GM23338 (cell line): ENCODE data around the gene INPP5D. TPM values are rescaled to one million over a fixed set of nuclear protein-coding genes. Genes with fewer than 3 reads are reported as not detected.

Experiments used
- ATAC-seq: fragments of 200-7000 bp; cut with Tn5 transposase; 3 replicates; pipeline ENCODE4 v1.9.1; 2020
- DNase-seq: peaks from one replicate; pipeline ENCODE4 v3.0.0-alpha.2; 2015; ENCODE audit warnings: low spot score
- H2AFZ ChIP-seq: fragments of 200-600 bp; sonication (generic); 2 replicates; pipeline ENCODE4 v1.8.0; 2016; ENCODE audit warnings: antibody characterized with exemption, mild to moderate bottlenecking, moderate library complexity
- H3F3A ChIP-seq: fragments of 200-600 bp; sonication (generic); replicated peaks from 2 replicates; pipeline ENCODE4 v1.8.0; 2017; ENCODE audit warnings: antibody characterized with exemption, mixed run types, low read depth
- H3K27ac ChIP-seq: fragments of 200-600 bp; sonication (generic); 2 replicates; pipeline ENCODE4 v1.6.1; 2016; ENCODE audit warnings: low read depth
- H3K27me3 ChIP-seq: fragments of 200-600 bp; sonication (generic); 2 replicates; pipeline ENCODE4 v1.8.0; 2016; ENCODE audit warnings: mild to moderate bottlenecking, mixed run types, moderate library complexity; ENCODE audit not compliant: insufficient read depth
- H3K36me3 ChIP-seq: fragments of 200-600 bp; sonication (generic); 2 replicates; pipeline ENCODE4 v1.8.0; 2016; ENCODE audit warnings: mild to moderate bottlenecking; ENCODE audit not compliant: insufficient read depth
- H3K4me1 ChIP-seq: fragments of 200-600 bp; sonication (generic); 2 replicates; pipeline ENCODE4 v1.8.0; 2016; ENCODE audit warnings: mild to moderate bottlenecking, moderate library complexity; ENCODE audit not compliant: insufficient read depth
- H3K4me2 ChIP-seq: fragments of 200-600 bp; sonication (generic); 2 replicates; pipeline ENCODE4 v1.7.1; 2017; ENCODE audit warnings: mixed run types
- H3K4me3 ChIP-seq: fragments of 200-600 bp; sonication (generic); 2 replicates; pipeline ENCODE4 v1.6.1; 2016; ENCODE audit warnings: mixed run types
- H3K79me2 ChIP-seq: fragments of 200-600 bp; sonication (generic); replicated peaks from 2 replicates; pipeline ENCODE4 v1.8.0; 2017; ENCODE audit warnings: mild to moderate bottlenecking; ENCODE audit not compliant: insufficient read depth
- H3K9me2 ChIP-seq: fragments of 200-600 bp; sonication (generic); 2 replicates; pipeline ENCODE4 v1.8.0; 2017; ENCODE audit not compliant: insufficient read depth
- H4K20me1 ChIP-seq: fragments of 200-600 bp; sonication (generic); replicated peaks from 2 replicates; pipeline ENCODE4 v1.8.0; 2017; ENCODE audit warnings: mild to moderate bottlenecking; ENCODE audit not compliant: insufficient read depth
- H3K27ac Mint-ChIP-seq: 2 replicates; pipeline ENCODE4 v1.8.0; 2020; ENCODE audit warnings: inconsistent platforms, mild to moderate bottlenecking, moderate library complexity, mixed read lengths
- H3K27me3 Mint-ChIP-seq: 3 replicates; pipeline ENCODE4 v1.8.0; 2022; ENCODE audit warnings: low read depth, mild to moderate bottlenecking, moderate library complexity, mixed read lengths, inconsistent platforms; ENCODE audit not compliant: insufficient read depth, poor library complexity
- H3K36me3 Mint-ChIP-seq: 3 replicates; pipeline ENCODE4 v1.8.0; 2021; ENCODE audit warnings: low read depth, mild to moderate bottlenecking, inconsistent platforms, moderate library complexity, mixed read lengths
- H3K4me1 Mint-ChIP-seq: 3 replicates; pipeline ENCODE4 v1.8.0; 2020; ENCODE audit warnings: mild to moderate bottlenecking, inconsistent platforms, mixed read lengths
- H3K4me3 Mint-ChIP-seq: 3 replicates; pipeline ENCODE4 v1.8.0; 2021; ENCODE audit warnings: moderate library complexity, mild to moderate bottlenecking, inconsistent platforms, mixed read lengths
- H3K9me3 Mint-ChIP-seq: 3 replicates; pipeline ENCODE4 v1.8.0; 2020; ENCODE audit warnings: moderate library complexity, mild to moderate bottlenecking, inconsistent platforms, mixed read lengths
- CTCF ChIP-seq, 2 experiments: fragments of 200-600 bp in 1 of 2; sonication (generic) in 1 of 2; conservative IDR thresholded peaks; 2 replicates each; pipeline versions ENCODE4 v1.5.1 to v1.6.1; 2016 to 2017; ENCODE audit warnings: antibody characterized with exemption in 2 of 2, low read depth in 2 of 2, mild to moderate bottlenecking in 2 of 2, moderate library complexity in 1 of 2
- ETS1 ChIP-seq: IDR thresholded peaks from 2 replicates; pipeline ENCODE4 v1.6.1; 2016; ENCODE audit warnings: antibody characterized with exemption
- EZH2 ChIP-seq: fragments of 200-600 bp; sonication (generic); IDR thresholded peaks from one replicate; pipeline ENCODE4 v1.8.0; 2017; ENCODE audit warnings: antibody characterized with exemption, mild to moderate bottlenecking, low read depth; ENCODE audit not compliant: unreplicated experiment
- EZH2phosphoT487 ChIP-seq: fragments of 200-600 bp; sonication (generic); IDR thresholded peaks from one replicate; pipeline ENCODE4 v1.8.1; 2018; ENCODE audit warnings: antibody characterized with exemption; ENCODE audit not compliant: unreplicated experiment
- JUNB ChIP-seq: IDR thresholded peaks from one replicate; pipeline ENCODE4 v1.6.1; 2016; ENCODE audit warnings: antibody characterized with exemption; ENCODE audit not compliant: unreplicated experiment
- NANOG ChIP-seq: IDR thresholded peaks from 2 replicates; pipeline ENCODE4 v1.6.1; 2016; ENCODE audit warnings: antibody characterized with exemption, borderline replicate concordance
- POLR2AphosphoS5 ChIP-seq: IDR thresholded peaks from 2 replicates; pipeline ENCODE4 v1.6.1; 2016; ENCODE audit warnings: antibody characterized with exemption, low read depth
- REST ChIP-seq: IDR thresholded peaks from one replicate; pipeline ENCODE4 v1.6.1; 2018; ENCODE audit warnings: antibody characterized with exemption; ENCODE audit not compliant: unreplicated experiment
- STAT1 ChIP-seq: IDR thresholded peaks from one replicate; pipeline ENCODE4 v1.6.1; 2016; ENCODE audit warnings: antibody characterized with exemption; ENCODE audit not compliant: unreplicated experiment
- ZNF114 ChIP-seq: fragments of 250-450 bp; sonication (Bioruptor Pico); IDR thresholded peaks from 2 replicates; pipeline ENCODE4 v1.5.0; 2020; ENCODE audit warnings: mild to moderate bottlenecking, moderate library complexity
- ZNF331 ChIP-seq: fragments of 250-450 bp; sonication (Bioruptor Pico); IDR thresholded peaks from 2 replicates; pipeline ENCODE4 v1.5.0; 2020; ENCODE audit warnings: low read depth, mild to moderate bottlenecking, moderate library complexity
- ZNF462 ChIP-seq: fragments of 250-450 bp; sonication (Bioruptor Pico); IDR thresholded peaks from 2 replicates; pipeline ENCODE4 v1.5.0; 2020; ENCODE audit warnings: mild to moderate bottlenecking, moderate library complexity
- polyA plus RNA-seq: library from polyadenylated mRNA; unstranded; fragments of >200 nt; fragmentation: Nextera tagmentation; extraction: Ambion mirVana; gene quantifications from 2 replicates; pipeline ENCODE4 v1.2.1, GENCODE V29; 2016
- total RNA-seq: library from RNA; depleted of rRNA; stranded (reverse); fragments of >200 nt; shearing (Covaris generic); gene quantifications from 2 replicates; pipeline ENCODE4 v1.2.3, GENCODE V29; 2014

Gene INPP5D
- total and polyA plus RNA-seq, 2 experiments from 2014 or later = 6.6 to 8.3 TPM

GRCh38 chr2:233032551-233033320 is 27.4 kb upstream of the INPP5D start, which contains the start of gene NEU2 (continued):
- TF ChIP-seq ZNF462 (CRISPR knock-in tag) = no peak
- no peak for TF ChIP-seq ZNF114 (CRISPR knock-in tag)
- no peak for TF ChIP-seq REST

GRCh38 chr2:233033672-233034071 is 26.5 kb upstream of the INPP5D start:
- no peaks in the 10 kb centered on the region for H3K27me3 ChIP-seq
- H3K4me1 ChIP-seq = no peaks in the 10 kb centered on the region
- Mint-ChIP-seq H3K27me3 (peaks cover 3% of the 10 kb centered on the region), H3K4me1 (peaks cover 11% of the 10 kb centered on the region), H3K27ac (no peak overlapping the region), H3K4me3 (no peak overlapping the region), H3K36me3 (peaks cover 3% of the 10 kb centered on the region; the same call in 1 of the 3 replicates), H3K9me3 (peaks cover 3% of the 10 kb centered on the region; the same call in 1 of the 3 replicates)
- DNase-seq (no peak), ATAC-seq (no peak)
- peaks cover 6% of the 10 kb centered on the region; the same call in 1 of the 2 replicates for H3K9me2 ChIP-seq
- no peaks in the 10 kb centered on the region for H3K36me3 ChIP-seq
- no peak overlapping the region for H3K27ac ChIP-seq
- H3K79me2 ChIP-seq = no peaks in the 10 kb centered on the region
- no peak overlapping the region for H2AFZ ChIP-seq
- no peaks in the 10 kb centered on the region for H4K20me1 ChIP-seq
- H3K4me3 ChIP-seq = no peak overlapping the region
- peaks cover 13% of the 10 kb centered on the region for H3F3A ChIP-seq
- H3K4me2 ChIP-seq = no peak overlapping the region
- TF ChIP-seq EZH2 (no peak), ZNF331 (CRISPR knock-in tag) (no peak), POLR2AphosphoS5 (no peak), NANOG (no peak), ETS1 (no peak), JUNB (no peak), EZH2phosphoT487 (no peak), STAT1 (no peak), ZNF114 (CRISPR knock-in tag) (no peak), CTCF (conservative IDR thresholded peaks at IDR 0.05; ENCODE audit: low read depth in 2 of 2) (no peak)
